NCI-H187 treated with DMSO at 0.1 percent for 48 hours (cell line): ENCODE data around the gene ZDHHC11.
"Not testable (repeated sequence)": the region's sequence is repeated elsewhere in the genome, so short reads cannot be mapped to it uniquely, and the experiment has no call there.

Source experiments
- DNase-seq: peaks from one replicate; lab custom pipeline; 2025; lab: John Stamatoyannopoulos, UW

The ZDHHC11 gene

DNA sequence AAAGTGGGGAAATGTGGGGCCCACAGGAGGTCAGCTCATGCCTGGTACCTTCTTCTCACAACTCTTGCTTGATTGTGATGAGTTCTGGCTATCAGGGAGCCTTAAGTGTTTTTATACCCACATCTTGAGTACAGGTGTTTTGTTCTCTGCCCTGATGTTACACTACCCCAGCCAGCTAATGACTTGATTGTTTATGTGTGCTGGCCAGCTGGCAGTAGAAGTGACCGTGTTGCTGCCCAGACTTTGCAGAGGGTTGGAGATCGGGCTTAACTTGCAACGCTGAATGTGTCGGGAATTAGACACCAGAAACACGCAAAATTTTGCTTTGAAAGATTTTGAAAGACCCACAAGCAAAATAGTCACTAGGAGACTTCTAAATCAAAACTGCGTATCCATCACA is 49.3 kb downstream of the ZDHHC11 start:
- no peak for DNase-seq

DNA sequence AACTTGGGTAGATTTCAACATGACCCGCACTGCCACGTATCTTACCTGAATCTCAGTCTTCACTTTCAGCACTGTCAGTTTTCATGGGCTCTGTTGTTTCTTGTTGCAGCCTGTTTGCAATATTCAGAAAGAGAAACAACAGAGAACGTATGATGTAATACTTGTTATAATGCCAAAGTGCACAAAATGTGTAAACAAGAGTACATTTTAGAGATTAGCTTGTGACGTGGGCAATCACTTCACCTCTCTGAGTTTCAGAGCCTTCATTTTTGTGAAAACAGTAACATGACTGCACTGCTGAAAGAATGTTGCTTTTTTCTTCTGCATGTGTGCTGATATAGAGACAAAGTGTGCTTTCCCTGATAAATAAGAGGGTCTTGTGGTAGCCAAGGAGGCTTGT is 49.7 kb downstream of the ZDHHC11 start:
- DNase-seq: not testable (repeated sequence)

DNA sequence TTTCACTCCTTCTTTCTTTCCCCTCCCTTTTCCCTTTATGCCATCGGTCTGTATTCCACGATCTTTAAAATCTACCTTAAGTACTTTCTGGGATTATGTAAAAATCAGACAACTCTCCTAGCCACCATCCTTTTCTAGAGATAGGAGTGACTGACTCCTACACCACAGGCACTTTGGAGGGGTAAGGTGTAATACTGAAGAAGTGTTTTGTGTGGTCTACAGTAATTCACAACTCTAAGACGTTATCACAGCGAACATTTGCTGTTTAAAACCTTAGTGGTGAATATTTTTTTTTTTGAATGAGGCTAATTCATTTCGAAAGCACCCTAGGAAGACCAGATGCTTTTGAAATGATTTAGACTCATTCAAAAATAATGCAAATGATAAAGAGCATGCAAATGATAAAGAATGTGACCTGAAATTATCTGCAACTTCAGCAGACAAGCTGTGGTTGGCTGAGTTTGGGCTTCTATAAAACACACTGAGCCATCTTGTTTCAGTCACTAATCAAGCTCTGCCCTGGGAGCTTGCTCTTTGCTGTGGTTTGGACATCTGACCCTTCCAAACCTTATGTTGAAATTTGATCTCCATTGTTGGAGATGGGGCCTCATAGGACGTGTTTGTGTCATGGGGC is 52.2 kb downstream of the ZDHHC11 start:
- not testable (repeated sequence) for DNase-seq

GRCh38 chr5:797986-798385 is 52.8 kb downstream of the ZDHHC11 start:
- not testable (repeated sequence) for DNase-seq

DNA sequence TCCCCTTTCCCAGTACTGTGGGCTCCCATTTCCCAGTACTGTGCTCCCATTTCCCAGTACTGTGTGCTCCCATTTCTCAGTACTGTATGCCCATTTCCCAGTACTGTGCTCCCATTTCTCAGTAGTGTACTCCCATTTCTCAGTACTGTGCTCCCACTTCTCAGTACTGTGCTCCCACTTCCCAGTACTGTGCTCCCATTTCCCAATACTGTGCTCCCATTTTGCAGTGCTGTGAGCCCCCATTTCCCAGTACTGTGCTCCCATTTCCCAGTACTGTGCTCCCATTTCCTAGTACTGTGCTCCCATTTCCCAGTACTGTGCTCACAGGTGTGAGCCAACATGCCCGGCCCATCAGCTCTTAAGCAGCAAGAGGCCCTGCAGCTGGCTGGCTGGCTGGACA is 54.9 kb downstream of the ZDHHC11 start:
- DNase-seq: not testable (repeated sequence)

DNA sequence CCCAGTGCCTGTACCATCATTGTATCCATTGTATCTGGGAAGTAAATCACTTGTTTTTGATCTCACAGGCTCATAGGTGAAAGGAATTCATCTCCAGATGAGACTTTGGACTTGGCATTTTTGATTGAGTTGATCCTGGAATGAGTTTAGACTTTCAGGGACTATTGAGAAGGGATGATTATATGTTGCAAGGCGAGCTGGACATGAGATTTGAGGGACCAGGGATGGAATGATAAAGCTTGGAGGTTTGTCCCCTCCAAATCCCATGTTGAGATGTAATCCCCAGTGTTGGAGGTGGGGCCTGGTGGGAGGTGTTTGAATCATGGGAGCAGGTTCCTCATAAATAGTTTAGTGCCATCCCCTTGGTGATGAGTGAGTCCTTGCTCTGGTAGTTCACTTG is 55.8 kb downstream of the ZDHHC11 start:
- DNase-seq: not testable (repeated sequence)

DNA sequence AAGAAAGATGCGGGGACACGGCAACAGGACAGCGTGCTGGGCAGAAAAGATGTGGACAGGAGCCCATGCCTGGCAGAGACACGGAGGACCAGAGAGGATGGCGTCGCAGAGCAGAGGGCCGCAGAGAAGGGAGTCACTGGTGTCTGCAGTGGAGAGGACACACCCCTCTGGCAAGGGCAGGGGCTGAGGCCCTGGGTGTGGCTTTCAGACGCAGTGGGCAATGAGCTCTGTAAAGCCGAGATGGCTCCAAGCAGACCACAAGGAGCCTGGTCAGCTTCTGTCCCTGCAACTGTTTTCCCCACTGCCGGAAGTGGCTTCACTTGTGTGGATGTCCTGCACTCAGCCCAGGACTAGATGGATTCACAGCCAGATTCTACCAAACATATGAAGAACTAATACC is 62.1 kb downstream of the ZDHHC11 start:
- not testable (repeated sequence) for DNase-seq

DNA sequence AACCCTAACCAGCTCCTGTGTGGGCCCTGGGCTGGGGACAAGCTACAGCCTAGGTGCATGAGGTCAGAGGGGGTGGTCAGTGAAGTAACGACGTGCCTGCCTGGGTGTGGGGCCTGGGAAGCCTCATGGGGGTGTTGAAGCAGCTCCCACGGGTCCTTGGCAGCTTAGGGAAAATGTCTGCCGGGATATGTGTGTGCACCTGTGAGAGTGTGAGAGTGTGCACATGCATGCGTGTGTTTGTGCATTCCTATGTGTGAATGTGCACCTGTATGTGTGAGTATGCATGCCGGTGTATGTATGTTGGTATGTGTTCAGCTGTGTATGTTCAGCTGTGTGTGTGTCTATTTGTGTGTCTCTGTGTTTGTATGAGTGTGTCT is 62.9 kb downstream of the ZDHHC11 start:
- DNase-seq: not testable (repeated sequence)

DNA sequence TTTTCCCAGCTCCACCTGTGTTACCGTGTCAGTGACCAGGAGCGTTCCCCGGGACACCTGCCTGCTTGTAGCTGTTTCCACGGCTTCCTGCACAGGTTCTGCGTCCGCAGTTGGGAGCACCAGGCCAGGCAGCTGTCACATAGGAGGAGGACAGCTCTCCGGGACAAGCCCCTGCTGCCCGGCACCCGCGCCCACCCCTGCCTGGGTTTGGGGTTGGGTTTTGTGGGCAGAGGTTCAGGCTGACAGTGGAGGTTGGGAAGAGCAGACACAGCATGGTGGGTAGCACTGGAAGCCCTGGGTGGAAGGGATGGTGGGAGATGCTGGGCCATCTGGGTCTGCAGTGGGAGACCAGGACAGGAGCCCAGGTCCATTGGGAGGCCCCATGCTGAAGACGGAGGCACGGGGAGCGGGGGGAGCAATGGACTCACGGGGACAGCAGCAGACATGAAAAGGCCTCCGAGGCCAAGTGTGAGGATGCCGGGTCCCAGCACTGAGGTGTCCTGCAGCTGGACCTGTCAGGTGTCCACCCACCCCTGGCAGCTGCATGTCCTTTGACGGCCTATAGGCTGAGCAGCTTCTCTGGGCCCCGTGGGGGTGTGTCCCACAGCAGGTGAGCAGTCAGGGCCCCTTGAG is 63.4 kb downstream of the ZDHHC11 start:
- not testable (repeated sequence) for DNase-seq

DNA sequence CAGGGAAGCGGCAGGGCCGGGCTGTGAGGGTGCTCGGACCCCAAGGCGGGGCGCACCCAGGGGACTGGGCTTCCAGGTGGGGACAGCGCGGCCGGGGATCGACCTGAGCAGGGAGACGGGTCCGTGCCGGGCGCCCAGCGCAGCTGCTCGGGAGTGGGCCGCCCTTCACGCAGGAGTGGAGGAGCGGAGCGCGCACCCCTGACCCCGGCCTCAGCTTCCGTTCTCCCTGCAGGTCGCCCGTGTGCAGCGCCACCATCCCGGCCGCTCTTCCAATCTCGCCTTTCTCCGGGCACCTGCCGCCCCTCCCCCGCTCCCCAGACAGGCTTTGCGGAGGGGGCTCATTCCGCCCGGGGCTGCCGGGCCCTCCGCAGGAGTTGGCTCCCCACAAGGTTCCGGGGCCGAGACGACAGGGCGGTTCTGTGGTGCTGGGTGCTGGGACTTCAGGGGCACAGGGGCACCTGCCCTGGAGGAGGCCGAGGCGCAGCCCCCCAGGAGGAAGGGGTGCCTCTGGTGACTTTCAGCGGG is 65.5 kb downstream of the ZDHHC11 start:
- not testable (repeated sequence) for DNase-seq

DNA sequence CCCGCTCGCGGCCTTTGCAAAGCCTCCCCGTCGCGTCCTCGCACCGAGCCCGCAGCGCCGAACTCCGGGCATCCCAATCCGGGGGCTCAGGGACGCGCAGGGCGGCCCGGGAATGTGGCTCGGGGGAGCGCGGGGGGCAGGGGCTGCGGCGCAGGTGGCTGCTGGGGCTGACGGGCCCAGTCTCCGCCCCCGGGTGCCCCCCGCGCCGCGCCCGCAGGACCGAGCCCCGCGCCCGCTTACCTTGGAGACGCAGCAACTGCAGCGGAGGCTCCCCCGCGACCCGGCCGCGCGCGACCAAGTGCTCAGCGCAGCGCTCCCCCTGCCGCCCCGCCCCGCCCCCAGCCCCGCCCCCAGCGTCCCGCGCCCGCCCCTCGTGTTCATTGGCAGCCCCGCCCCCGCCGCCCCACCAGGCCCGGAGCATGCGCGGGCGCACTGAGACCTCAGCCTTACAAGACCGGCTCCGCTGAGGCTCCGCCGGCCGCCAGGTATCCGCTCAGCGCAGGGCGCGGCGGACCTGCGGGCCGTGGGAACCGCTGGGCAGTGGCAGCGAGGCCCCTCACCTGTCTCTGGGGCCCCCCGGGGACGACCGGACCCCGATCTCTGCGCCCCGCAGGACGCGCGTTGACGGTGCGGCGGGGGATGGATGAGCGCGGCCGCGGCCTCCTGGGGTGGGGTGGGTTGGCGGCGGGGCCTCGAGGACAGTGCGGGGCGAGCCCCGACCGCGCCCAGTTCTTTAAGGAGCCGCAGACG is 66.2 kb downstream of the ZDHHC11 start, which contains the start of gene ZDHHC11B:
TSS of gene ZDHHC11B (minus strand) at position 302 of the 750 bp plus-strand sequence. CDS start 17,810 bp downstream, outside the sequence.
- not testable (repeated sequence) for DNase-seq

DNA sequence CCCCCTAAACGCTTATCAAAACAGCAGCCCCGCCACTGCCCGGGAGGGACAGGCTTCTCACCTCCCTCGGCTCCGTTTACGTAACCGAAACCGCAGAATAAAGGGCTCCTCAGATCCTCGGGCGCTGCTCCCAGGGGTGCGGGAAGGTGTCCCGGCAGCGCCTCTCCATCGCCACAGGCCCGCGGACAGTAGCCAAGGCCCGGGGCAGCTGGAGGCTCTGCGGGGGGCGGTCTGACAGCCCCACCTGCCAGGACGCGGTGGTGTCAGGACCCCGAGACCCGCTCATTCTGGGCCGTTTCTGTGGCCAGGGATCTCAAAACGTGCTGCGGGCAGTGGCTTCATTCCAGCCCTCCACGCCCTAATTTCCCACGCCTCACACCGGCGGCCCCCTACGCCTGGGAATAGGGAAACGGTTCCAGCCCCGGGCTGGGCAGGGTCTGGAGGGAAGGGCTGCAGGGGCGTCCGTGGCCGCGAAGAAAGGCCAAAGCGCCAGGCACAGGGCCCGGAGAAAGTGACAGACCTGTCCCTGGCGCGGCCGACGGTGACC is 66.8 kb downstream of the ZDHHC11 start:
- not testable (repeated sequence) for DNase-seq

DNA sequence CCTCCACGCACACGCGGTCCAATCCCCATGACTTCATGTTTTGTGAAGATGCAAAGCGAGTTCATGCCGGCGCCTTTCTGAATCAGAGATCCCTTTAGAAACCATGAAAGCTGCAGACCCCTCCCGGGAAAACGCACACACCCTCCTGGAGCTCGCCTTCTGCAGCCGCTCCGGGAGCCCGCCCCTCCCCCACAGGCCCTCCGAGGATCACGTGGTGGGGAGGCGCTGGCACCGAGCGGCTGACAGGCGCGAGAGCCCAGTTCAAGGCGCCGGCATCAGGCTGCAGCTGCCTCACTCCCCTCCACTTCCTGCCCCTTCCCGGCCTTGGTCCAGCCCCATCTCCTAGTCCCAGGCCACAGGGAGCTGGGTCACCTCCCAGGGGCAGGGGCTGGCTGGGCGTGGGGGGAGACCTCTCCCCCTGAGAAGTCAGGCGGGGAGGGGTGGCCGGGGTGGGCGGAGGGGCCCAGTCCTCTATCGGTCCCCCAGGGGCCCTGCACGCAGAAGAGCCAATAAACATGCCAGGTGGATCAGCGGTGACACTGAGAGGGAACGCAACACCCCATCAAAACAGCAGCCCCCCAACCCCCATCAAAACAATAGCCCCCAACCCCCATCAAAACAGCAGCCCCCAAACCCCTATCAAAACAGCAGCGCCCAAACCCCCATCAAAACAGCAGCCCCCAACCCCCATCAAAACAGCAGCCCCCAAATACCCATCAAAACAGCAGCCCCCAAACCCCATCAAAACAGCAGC is 67.6 kb downstream of the ZDHHC11 start:
- DNase-seq: not testable (repeated sequence)

- not testable (repeated sequence) for DNase-seq
Measured at GRCh38 chr5:782356-782755, 68.4 kb downstream of the ZDHHC11 start.

- not testable (repeated sequence) for DNase-seq
Measured at GRCh38 chr5:780571-780970, 70.2 kb downstream of the ZDHHC11 start.

GRCh38 chr5:778967-779366 is 71.8 kb downstream of the ZDHHC11 start:
- not testable (repeated sequence) for DNase-seq

DNA sequence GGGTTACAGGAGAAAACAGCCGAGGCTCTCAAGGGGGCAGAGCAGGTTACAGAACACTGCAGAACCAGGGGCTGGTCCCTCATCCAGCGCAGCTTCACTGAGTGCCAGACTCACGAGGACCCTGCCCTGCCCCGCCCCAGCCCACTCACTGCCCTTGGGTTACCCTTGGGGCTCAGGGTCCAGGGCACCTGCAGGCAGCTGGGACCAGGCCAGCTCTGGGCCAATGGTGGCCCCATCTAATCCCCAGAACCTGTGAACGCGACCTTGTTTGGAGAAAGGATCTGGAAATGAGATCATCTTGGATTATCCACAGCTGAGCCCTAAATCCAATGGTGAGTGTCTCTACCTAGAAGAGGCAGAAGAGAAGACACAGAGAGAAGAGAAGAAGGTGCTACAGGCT is 72.4 kb downstream of the ZDHHC11 start:
- not testable (repeated sequence) for DNase-seq

DNA sequence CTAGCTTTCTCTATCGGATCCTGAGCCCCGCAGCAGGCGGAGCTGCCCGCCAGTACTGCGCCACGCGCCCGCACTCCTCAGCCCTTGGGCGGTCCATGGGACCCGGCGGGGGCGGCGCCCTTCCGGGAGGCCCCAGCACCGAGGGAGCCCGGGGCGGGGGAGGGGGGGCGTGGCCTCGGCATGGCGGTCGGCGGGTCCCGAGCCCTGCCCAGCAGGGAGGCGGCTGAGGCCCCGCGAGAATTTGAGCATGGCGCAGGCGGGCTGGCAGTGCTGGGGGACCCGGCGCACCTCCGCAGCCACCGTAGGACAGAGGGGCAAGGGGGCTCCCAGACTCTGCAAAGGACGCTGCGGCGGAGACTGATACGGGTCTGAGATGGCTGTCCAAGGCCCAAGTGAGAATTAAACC is 73.0 kb downstream of the ZDHHC11 start:
- no peak for DNase-seq

- DNase-seq: no peak
Measured at GRCh38 chr5:776862-777711, 73.7 kb downstream of the ZDHHC11 start.

DNA sequence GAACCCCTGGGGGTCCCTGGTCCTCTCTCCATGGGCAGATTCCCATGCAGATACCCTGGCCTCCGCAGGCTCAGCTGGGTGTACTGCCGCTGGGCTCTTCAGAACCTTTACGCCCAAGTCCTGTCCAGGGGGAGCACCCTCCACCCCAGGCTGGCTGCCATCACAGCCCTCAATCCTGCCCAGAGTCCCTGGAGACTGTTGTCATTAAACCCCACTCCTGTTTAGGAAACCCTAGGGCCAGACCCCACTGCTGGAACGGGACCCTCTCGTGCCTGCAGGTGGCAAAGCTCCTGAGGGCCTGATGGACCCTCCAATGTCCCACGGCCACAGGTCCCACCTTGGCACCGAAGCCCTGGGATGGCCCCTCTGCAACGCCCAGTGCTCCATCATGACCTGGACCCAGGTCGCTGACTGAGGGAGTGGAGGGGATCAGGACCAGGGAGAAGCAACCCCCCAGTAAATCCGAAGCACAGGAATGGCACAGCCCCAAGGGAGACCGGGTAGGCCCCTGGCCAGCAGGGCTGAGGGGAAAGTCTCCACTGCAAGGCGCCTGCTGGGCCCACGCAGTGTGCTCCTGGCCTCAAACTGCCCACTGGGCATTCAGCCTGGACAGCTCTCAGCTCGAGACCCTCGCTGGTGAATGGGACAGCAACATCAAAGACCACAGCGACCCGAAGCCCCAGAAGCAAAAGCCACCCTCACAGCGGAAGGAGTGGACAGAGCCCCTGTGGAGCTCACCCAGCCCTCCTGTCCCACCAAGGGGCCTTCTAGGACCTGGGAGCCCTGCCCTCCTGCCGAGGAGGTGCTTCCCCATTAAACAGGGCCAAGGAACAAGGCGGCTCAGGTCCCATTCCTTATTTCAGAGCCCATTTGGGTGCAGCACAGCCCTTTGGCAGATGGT is 74.6 kb downstream of the ZDHHC11 start:
- DNase-seq: no peak
